ENCODE results near the gene DUSP8.

DNA sequence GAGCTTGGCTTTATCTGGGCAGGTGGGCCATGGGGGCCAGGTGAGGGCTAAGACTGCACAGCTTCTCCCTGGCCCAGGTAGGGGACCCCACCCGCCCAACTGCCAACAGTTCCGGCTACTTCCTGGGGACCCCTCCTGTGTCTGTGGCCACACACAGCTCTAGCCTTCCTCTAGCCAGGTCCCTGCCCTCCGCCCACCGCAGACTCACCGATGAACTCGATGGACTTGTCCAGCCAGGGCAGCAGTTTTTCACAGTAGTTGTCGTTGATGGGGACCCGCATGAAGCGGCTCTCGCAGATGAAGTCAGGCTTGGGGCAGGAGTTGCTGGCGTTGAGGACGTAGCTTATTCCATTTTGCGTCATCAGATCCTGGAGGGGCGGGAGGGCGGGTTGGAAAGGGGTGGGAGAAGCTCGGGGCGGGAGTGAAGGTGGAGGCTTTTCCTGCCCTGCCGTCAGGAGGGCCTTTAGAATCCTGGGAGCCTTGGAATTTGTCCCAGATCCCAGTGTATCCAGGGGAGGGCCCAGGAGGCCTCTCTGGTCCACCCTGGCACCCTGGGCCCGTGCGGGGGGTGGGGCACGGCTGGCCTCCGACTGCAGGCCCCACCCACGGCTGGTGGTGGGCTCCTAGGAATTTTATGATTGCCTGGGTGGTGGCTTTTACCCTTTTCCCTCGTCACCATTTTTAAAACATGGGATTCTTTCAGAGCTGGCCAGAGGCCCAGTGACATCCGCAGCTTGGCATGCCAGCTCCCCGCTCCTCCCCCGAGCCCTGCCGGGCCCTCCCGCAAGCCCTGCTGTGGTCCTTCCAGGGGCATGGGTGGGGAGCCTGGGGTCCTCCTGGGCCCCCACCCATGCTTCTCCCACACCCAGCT lies 13.9 kb downstream of the DUSP8 start:
- TF ChIP-seq, protein P1, sequence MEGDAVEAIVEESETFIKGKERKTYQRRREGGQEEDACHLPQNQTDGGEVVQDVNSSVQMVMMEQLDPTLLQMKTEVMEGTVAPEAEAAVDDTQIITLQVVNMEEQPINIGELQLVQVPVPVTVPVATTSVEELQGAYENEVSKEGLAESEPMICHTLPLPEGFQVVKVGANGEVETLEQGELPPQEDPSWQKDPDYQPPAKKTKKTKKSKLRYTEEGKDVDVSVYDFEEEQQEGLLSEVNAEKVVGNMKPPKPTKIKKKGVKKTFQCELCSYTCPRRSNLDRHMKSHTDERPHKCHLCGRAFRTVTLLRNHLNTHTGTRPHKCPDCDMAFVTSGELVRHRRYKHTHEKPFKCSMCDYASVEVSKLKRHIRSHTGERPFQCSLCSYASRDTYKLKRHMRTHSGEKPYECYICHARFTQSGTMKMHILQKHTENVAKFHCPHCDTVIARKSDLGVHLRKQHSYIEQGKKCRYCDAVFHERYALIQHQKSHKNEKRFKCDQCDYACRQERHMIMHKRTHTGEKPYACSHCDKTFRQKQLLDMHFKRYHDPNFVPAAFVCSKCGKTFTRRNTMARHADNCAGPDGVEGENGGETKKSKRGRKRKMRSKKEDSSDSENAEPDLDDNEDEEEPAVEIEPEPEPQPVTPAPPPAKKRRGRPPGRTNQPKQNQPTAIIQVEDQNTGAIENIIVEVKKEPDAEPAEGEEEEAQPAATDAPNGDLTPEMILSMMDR (IDR thresholded peaks at IDR 0.05; ENCODE audit: low read depth, low read length): no peak
- no peak for TF ChIP-seq EZH2phosphoT487 (IDR thresholded peaks at IDR 0.05; ENCODE audit: low read depth)

Data from OCI-LY3 (cell line).